Brain microvascular endothelial cell (primary cell): ENCODE data around the gene DGCR8.

Experiments used
- DNase-seq: peaks from one replicate; pipeline ENCODE4 v3.0.0-alpha.2; 2020
- H3K27ac ChIP-seq: fragments of 250-450 bp; sonication (Bioruptor Pico); 2 replicates; pipeline ENCODE4 v1.5.1; 2020; ENCODE audit warnings: mild to moderate bottlenecking, moderate library complexity
- H3K27me3 ChIP-seq: fragments of 250-450 bp; sonication (Bioruptor Pico); replicated peaks from 2 replicates; pipeline ENCODE4 v1.5.1; 2020; ENCODE audit warnings: mild to moderate bottlenecking
- H3K36me3 ChIP-seq: fragments of 250-450 bp; sonication (Bioruptor Pico); replicated peaks from 2 replicates; pipeline ENCODE4 v1.5.1; 2020; ENCODE audit warnings: mild to moderate bottlenecking
- H3K4me3 ChIP-seq: 2 replicates; pipeline ENCODE4 v1.5.1; 2011; ENCODE audit warnings: low read depth, mild to moderate bottlenecking, control low read depth, low read length, moderate library complexity
- in situ Hi-C: cut with HindIII; loops from 2 replicates; pipeline ENCODE4 v1.10.0; 2017; ENCODE audit warnings: low sequenced_read_pairs, low pct_ligation_motif_present
- TF ChIP-seq, protein P1 (sequence below): IDR thresholded peaks from 2 replicates; pipeline ENCODE4 v1.5.1; 2011; ENCODE audit warnings: low read depth, mild to moderate bottlenecking, moderate library complexity, low read length, control low read depth, inconsistent platforms; ENCODE audit errors: missing control alignments

DGCR8 gene

GRCh38 chr22:20132686-20133246 is 52.7 kb downstream of the DGCR8 start:
- H3K36me3 ChIP-seq: peaks cover 7% of the 10 kb centered on the region
- TF ChIP-seq, protein P1, sequence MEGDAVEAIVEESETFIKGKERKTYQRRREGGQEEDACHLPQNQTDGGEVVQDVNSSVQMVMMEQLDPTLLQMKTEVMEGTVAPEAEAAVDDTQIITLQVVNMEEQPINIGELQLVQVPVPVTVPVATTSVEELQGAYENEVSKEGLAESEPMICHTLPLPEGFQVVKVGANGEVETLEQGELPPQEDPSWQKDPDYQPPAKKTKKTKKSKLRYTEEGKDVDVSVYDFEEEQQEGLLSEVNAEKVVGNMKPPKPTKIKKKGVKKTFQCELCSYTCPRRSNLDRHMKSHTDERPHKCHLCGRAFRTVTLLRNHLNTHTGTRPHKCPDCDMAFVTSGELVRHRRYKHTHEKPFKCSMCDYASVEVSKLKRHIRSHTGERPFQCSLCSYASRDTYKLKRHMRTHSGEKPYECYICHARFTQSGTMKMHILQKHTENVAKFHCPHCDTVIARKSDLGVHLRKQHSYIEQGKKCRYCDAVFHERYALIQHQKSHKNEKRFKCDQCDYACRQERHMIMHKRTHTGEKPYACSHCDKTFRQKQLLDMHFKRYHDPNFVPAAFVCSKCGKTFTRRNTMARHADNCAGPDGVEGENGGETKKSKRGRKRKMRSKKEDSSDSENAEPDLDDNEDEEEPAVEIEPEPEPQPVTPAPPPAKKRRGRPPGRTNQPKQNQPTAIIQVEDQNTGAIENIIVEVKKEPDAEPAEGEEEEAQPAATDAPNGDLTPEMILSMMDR: no peak
- H3K27ac ChIP-seq: peak overlapping the region; percentile 24
- in situ Hi-C loops: no loop called here
- no peaks in the 10 kb centered on the region for H3K27me3 ChIP-seq
- no peak for DNase-seq
- peak overlapping the region; percentile 81 for H3K4me3 ChIP-seq

DNA sequence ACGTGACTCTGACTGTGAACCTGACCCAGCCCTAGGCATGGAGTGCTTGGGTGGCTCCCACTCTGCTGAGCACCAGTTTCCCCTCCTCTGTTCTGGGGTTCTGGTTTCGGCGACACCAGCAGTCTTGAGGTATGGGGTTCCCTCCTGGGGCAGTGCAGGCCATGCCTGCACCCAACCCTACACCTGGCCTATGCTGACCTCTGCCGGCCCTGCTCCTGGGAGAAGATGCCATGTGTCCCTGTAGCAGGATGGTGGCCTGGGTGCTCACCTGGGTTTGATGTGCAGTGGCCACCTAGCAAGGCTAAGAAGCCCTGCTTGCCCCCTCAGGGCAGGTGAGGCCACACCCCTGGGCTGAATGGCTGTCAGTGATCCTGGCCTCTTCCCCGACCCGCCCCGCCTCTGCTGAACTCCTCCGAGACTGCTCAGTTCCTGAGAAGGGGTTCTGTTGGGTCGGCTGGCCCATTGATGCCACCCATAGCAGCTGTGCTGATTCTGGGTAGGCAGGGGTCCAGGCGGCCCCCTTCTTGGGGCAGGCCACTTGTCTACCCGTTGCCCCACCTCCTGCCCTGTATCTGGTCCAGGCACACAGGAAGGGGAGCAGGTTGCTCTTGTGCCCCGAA is 54.0 kb downstream of the DGCR8 start:
- DNase-seq: no peak
- no peaks in the 10 kb centered on the region for H3K27me3 ChIP-seq
- in situ Hi-C loops: no loop called here
- H3K27ac ChIP-seq: no peak overlapping the region
- H3K36me3 ChIP-seq: no peaks in the 10 kb centered on the region
- H3K4me3 ChIP-seq: no peak overlapping the region
- TF ChIP-seq, protein P1: no peak

GRCh38 chr22:20135265-20135664 is 55.2 kb downstream of the DGCR8 start:
- TF ChIP-seq, protein P1: no peak
- in situ Hi-C loops: no loop called here
- DNase-seq: no peak
- Histone ChIP-seq H3K27me3 (no peaks in the 10 kb centered on the region), H3K27ac (no peak overlapping the region), H3K4me3 (no peak overlapping the region), H3K36me3 (peaks cover 9% of the 10 kb centered on the region)

- no peak overlapping the region for H3K4me3 ChIP-seq
- H3K27ac ChIP-seq: no peak overlapping the region
- peaks cover 14% of the 10 kb centered on the region for H3K36me3 ChIP-seq
- H3K27me3 ChIP-seq: no peaks in the 10 kb centered on the region
- in situ Hi-C loops: no loop called here
- TF ChIP-seq, protein P1: no peak
- DNase-seq: no peak
Measured at GRCh38 chr22:20135806-20136602, 56.0 kb downstream of the DGCR8 start.

GRCh38 chr22:20136603-20136873 is 56.5 kb downstream of the DGCR8 start:
- in situ Hi-C loops: no loop called here
- TF ChIP-seq, protein P1: no peak
- Histone ChIP-seq H3K27ac (no peak overlapping the region), H3K36me3 (peaks cover 14% of the 10 kb centered on the region), H3K4me3 (no peak overlapping the region), H3K27me3 (no peaks in the 10 kb centered on the region)
- DNase-seq: no peak
